HG02885 (cell line): ENCODE results near the gene TOP3B.

ENCODE experiments used
- ATAC-seq: cut with Tn5 transposase; IDR thresholded peaks from one replicate; pipeline ENCODE4 v1.9.1; 2021; ENCODE audit warnings: mild to moderate bottlenecking; ENCODE audit not compliant: unreplicated experiment, poor library complexity

Gene TOP3B

GRCh38 chr22:22014285-22014659, 31.7 kb upstream of the TOP3B start:
- no peak for ATAC-seq

- no peak for ATAC-seq
Observed at GRCh38 chr22:22013559-22014284, 31.1 kb upstream of the TOP3B start.

GRCh38 chr22:22011964-22012363, 29.4 kb upstream of the TOP3B start:
- ATAC-seq: no peak

GRCh38 chr22:22010358-22010757, 27.8 kb upstream of the TOP3B start:
- ATAC-seq: no peak

DNA sequence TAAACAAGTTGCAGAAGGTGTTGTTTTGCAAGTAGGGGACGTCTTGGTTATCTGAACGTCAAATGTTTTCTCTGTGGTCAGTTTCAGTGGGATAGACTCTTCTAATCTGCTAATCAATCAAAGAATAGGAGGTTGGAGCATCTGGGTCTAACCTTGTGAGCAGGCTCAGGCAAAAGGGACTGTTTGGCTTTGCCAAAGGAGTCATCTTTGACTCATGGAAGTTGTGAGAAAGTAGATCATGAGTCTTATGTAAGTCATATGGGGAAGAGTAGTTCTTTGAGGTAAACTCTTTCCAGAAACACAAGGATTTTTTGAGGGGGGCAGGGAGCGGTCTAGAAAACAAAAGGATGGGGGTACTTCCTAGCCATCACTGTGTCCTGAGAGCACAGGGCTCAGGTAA, 27.1 kb upstream of the TOP3B start:
- no peak for ATAC-seq

DNA sequence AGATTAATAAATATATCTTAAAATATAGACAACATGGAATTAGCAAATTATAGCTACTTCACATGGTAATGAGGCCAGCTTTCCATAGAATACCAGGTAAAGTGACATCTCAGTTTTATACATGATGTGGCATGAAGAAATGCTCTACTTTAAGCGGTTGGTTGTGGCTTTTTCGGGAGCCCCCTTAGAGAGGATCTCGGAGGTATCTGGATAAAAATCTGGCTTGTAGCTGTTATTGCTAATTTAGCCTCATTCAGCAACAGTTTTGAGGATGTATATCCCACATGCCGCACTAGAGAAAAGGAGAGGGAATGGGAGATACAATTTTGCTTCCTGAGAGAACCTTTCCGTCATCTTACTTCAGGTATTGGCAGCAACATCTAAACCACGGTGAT, 24.0 kb upstream of the TOP3B start:
- ATAC-seq: no peak

DNA sequence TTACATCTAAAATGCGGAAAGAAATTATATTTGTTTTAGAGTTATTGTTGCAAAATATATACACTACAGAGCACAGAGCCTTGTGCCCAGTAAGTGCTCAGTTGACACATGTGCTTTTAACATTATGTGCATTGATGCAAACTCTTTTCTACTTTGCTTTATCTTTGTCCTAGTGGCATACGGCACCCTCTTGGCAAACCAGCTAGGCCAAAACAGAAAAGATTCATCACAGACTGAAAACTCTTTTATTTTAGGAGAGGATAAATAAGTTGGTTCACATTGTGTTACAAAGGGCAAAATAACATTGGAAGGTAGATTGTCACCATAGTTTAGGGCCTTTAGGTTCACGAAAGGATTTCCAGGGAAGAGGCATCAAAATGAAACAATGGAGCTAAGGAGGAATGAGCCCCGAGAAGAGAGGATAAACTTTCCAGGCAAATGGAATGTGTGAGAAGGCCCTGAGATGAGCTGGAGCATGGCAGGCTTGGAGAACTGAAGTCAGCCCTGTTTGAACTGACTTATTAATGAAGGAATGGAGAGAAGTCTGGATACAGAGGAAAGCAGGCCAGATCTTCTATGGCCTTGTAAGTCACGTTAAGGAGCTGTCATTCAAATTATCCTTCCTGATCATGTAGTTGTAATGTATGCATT, 23.5 kb upstream of the TOP3B start:
- no peak for ATAC-seq

DNA sequence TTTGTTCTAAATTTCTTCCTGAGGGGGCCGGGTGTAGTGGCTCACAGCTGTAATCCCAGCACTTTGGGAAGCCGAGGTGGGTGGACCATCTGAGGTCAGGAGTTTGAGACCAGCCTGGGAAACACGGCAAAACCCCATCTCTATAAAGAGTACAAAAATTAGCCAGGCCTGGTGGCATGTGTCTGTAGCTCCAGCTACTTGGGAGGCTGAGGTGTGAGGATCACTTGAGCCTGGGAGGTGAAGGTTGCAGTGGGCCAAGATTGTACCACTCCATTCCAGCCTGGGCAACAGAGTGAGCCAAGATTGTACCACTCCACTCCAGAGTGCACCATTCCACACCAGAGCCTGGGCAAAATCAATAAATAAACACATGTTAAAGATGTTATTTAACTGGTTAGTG, 20.6 kb upstream of the TOP3B start:
- ATAC-seq: no peak

DNA sequence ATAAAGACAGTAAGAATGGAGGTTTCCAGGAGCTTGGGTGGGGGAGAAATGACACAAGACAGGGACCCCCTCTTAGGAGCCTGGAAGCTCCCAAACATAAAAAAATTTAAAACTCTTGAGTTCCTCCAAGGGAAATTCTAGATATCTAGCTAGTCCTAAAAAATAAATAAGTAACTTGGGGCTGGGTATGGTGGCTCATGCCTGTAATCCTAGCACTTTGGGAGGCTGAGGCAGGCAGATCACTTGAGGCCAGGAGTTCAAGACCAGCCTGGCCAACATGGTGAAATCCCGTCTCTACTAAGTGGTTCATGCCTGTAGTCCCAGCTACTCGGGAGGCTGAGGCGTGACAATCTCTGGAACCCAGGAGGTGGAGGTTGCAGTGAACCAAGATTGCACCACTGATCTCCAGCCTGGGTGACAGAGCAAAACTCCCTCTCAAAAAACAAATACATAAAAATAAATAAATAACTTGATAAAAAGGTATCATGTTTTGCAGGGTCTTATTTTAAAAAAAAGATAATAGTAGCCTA, 20.0 kb upstream of the TOP3B start:
- no peak for ATAC-seq

DNA sequence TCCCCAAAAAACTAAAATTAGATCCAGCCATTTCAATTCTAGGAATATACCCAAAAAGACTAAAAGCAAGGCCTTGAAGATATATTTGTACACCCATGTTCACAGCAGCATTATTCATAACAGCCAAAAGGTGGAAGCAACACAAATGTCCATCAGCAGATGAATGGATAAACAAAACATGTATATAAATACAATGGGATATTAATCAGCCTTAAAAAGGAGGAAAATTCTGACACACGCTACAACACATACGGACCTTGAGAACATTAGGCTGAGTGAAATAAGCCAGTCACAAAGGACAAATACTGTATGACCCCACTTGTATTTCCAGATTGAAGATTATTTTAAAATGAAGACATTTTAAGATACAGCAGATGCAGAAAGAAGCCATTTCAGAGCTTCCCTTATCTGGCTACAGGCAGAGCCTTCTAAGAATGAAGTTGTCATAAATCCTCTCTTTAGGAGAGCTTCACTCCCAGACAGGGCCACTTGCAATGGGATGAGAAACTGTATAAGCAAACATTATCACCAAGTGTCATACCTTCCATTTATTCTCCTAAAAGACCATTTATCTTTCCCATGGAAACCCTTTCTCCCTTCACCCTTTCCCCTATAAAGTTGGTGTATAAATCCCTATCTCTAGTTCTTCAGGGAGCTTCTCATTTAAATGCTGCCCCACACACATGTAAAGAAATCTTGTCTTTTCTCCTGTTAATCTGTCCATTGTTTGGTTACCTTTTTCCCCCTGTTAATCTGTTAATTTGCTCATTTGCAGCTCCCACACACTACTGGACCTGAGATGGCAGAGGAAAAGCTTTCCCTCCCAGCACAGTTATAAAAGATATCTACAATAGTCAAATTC, 19.3 kb upstream of the TOP3B start:
- no peak for ATAC-seq

DNA sequence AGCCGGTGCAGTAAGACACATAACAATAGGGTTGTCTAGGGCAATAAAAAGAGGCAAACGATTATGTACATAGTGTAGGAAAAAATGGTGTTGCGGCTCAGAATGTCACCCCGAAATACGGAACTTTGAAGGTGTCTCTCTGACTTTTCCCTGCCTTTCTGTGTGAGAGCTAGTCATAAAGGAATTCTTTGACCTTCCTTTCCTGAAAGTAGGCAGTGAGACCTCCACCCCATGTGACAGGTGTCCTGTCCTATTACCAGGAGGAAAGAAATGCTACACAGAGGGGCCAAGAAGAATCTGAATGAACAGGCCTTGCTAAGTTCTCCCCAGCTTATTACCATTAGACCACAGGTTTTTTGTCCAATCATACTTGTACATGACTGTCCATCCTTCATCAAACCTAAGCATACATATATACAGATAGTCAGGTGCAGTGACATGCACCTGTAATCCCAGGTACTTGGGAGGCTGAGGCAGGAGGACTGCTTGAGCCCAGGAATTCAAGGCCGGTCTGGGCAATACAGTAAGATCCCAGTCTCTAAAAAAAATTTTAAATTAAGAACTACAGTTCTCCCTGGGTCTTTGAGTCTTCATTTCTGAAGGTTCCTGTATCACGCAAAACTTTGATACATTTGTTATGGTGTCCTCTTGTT, 16.1 kb upstream of the TOP3B start:
- no peak for ATAC-seq

- no peak for ATAC-seq
Observed at GRCh38 chr22:21996175-21996720, 13.7 kb upstream of the TOP3B start.

GRCh38 chr22:21995660-21996059, 13.1 kb upstream of the TOP3B start:
- ATAC-seq: no peak

DNA sequence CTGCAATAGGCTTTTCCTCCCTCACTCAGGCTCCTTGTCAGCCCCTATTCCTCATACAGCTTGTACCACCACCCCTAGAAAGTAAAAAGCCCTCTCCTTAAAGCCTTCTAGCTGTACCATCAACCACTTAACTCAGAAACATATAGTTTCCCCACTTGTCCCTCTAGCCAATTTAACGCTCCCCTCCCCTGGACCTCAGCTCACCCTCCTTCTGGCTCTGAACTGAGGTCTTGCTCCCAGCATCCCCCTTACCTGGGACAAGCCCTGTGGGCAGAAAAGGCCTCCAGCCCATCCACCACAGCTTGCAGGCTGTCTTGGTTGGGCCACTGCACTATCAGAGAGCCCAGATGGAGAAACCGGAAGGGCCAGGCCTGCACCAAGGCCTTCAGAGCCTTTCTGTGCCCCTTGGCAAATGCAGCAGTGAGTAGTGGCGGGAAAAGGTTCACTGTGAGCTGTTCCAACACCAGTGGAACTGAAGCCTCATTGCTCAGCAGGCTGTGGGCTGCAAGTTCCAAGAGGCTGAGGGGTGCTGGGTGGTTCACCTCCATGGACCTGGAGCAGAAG, 12.4 kb upstream of the TOP3B start:
- ATAC-seq: no peak

GRCh38 chr22:21992593-21993237, 10.1 kb upstream of the TOP3B start:
- ATAC-seq: no peak

GRCh38 chr22:21991774-21992173, 9.2 kb upstream of the TOP3B start:
- no peak for ATAC-seq

- no peak for ATAC-seq
Observed at GRCh38 chr22:21991304-21991596, 8.7 kb upstream of the TOP3B start.

DNA sequence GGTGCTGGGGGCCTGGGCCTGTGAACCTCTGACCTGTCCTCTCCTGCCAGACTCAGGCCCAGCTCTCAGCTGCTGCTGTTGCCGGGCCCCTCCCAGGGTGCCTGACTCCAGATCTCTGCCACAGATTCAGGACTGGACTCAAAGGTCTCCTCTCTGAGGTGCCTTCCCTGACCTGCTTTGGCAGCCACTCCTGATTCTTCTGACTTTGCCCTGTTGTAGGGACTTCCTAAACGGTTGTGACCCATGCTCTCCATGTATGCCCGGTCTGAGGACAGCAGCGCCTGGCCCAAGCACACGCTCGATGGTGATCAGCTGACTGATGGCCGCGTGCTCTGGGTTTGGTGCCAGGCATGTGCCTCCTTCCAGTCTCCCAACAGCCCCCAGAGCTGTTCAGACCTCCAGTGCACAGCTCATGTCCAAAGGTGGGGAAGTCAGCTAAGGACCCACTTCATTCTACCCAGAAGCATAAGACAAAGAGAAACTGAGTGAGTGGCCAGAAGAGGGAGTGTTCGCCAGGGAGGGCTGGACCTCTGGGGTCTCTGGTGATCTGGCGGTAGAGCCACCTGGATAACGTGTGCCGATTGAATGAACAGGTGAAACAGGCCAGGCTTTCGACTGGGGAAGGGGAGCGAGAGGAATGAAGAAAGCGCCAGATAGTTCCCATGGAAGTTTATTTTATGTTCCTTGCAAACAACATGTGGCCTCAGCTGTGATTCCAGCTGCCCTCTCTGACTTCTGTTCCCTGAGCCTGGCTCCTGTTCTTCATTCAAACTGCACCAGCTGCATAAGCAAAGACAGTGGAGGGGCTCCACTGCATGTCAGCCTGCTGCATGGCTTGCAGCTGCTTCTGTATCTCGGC, 8.1 kb upstream of the TOP3B start:
- no peak for ATAC-seq

GRCh38 chr22:21989049-21989448, 6.5 kb upstream of the TOP3B start:
- no peak for ATAC-seq
